ENCODE measurements around the gene GAS7. TPM values are rescaled to one million over a fixed set of nuclear protein-coding genes. Genes with fewer than 3 reads are reported as not detected.

GAS7 gene
- total RNA-seq, 1 donor from 2014 or later = 47.7 TPM

DNA sequence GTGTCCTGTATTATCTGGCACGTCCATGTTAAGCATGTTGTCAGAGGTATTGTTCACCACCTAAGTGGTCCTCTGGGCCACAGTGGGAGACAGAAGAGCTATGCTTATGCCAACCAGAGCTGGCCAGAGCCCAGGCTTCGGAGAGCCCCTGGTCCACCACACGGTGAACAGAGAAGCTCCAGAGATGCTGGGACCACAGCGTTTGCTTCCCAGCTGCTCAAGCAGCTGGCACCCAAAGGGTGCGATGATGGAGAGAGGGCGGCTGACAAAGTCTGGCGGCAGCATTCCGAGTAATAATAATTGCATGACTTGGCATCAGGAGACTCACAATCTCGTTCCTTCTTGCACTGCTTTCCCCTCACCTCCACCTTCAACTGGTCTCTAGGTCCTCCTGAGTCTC lies 257.6 kb downstream of the GAS7 start:
- H3K9me3 Mint-ChIP-seq = no peaks in the 10 kb centered on the region
- peaks cover 29% of the 10 kb centered on the region for H3K36me3 Mint-ChIP-seq
- H3K4me1 Mint-ChIP-seq = peaks cover 2% of the 10 kb centered on the region
- no peak overlapping the region for H3K4me3 Mint-ChIP-seq
- no peak for DNase-seq (ENCODE audit: low spot score in 2 of 2, unreplicated experiment in 2 of 2)
- TF ChIP-seq, protein P1, sequence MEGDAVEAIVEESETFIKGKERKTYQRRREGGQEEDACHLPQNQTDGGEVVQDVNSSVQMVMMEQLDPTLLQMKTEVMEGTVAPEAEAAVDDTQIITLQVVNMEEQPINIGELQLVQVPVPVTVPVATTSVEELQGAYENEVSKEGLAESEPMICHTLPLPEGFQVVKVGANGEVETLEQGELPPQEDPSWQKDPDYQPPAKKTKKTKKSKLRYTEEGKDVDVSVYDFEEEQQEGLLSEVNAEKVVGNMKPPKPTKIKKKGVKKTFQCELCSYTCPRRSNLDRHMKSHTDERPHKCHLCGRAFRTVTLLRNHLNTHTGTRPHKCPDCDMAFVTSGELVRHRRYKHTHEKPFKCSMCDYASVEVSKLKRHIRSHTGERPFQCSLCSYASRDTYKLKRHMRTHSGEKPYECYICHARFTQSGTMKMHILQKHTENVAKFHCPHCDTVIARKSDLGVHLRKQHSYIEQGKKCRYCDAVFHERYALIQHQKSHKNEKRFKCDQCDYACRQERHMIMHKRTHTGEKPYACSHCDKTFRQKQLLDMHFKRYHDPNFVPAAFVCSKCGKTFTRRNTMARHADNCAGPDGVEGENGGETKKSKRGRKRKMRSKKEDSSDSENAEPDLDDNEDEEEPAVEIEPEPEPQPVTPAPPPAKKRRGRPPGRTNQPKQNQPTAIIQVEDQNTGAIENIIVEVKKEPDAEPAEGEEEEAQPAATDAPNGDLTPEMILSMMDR (IDR thresholded peaks at IDR 0.05; ENCODE audit: unreplicated experiment) = no peak
- no peak overlapping the region for H3K27ac Mint-ChIP-seq
- no peaks in the 10 kb centered on the region for H3K27me3 Mint-ChIP-seq (ENCODE audit: low read depth)

DNA sequence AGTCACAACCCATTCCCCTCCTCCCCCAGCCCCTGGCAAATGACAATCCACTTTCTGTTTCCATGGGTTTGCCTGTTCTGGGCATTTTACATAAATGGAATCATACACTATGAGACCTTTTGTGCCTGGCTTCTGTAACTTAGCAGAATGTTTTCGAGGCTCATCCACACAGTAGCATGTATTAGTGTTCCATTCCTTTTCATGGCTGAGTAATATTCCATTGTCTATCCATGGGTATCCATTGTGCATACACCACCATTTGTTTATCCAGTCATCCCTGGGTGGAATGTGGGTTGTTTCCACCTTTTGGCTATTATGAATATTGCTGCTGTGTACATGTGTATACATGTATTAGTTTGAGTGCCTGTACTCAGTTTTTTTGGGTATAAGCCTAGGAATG lies 259.6 kb downstream of the GAS7 start:
- Mint-ChIP-seq H3K27ac (no peak overlapping the region), H3K36me3 (peaks cover 30% of the 10 kb centered on the region), H3K4me3 (no peak overlapping the region), H3K27me3 (ENCODE audit: low read depth) (no peaks in the 10 kb centered on the region), H3K4me1 (no peaks in the 10 kb centered on the region), H3K9me3 (no peaks in the 10 kb centered on the region)
- TF ChIP-seq, protein P1 (IDR thresholded peaks at IDR 0.05; ENCODE audit: unreplicated experiment) = no peak
- DNase-seq (ENCODE audit: low spot score in 2 of 2, unreplicated experiment in 2 of 2) = no peak

DNA sequence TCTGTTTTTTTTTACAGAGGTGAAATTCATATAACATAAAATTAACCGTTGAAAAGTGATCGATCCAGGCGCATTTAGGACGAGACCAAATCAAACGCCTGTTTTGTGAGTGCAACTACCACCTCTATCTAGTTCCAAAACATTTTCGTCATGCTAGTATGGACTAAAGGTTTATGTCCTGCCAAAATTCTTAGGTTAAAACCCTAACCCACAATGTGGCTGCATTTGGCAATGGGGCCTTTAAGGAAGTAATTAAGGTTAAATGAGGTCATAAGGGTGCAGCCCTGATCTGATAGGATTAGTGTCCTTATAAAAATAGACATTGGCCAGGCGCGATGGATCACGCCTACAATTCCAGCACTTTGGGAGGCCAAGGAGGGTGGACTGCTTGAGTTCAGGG lies 260.5 kb downstream of the GAS7 start:
- TF ChIP-seq, protein P1 (IDR thresholded peaks at IDR 0.05; ENCODE audit: unreplicated experiment) = no peak
- peaks cover 31% of the 10 kb centered on the region for H3K36me3 Mint-ChIP-seq
- no peaks in the 10 kb centered on the region for H3K9me3 Mint-ChIP-seq
- no peak for DNase-seq (ENCODE audit: low spot score in 2 of 2, unreplicated experiment in 2 of 2)
- H3K27ac Mint-ChIP-seq = no peak overlapping the region
- no peak overlapping the region for H3K4me3 Mint-ChIP-seq
- H3K4me1 Mint-ChIP-seq = no peaks in the 10 kb centered on the region
- no peaks in the 10 kb centered on the region for H3K27me3 Mint-ChIP-seq (ENCODE audit: low read depth)

DNA sequence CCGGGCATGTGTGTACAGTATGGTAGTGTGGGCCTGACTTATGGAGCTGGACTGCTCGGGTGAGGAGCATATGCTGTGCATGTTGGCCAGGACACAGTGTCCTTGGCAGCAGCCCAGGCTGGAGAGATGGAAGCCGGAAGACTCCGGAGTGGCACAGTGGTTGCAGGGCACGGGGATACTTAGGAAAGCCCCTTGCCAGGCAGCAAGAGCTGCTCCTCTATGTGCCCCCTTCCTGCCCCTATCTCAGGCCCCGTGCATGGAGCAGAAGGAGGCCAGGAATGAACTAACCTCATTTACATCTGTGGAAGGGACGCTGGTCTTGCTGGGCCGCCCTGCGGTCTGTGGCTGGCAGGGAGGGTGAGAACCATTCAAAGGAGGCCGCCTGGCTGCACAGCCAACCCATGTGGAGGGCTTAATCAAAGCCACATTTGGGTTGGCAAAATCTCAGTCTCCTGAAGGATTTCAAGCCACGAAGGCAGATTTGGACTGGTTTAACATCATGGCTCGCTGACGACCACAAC lies 261.1 kb downstream of the GAS7 start:
- Mint-ChIP-seq H3K4me1 (no peaks in the 10 kb centered on the region), H3K9me3 (no peaks in the 10 kb centered on the region), H3K27me3 (ENCODE audit: low read depth) (no peaks in the 10 kb centered on the region), H3K36me3 (peaks cover 26% of the 10 kb centered on the region), H3K27ac (no peak overlapping the region), H3K4me3 (no peak overlapping the region)
- DNase-seq (ENCODE audit: low spot score in 2 of 2, unreplicated experiment in 2 of 2) = no peak
- TF ChIP-seq, protein P1 (IDR thresholded peaks at IDR 0.05; ENCODE audit: unreplicated experiment) = no peak

DNA sequence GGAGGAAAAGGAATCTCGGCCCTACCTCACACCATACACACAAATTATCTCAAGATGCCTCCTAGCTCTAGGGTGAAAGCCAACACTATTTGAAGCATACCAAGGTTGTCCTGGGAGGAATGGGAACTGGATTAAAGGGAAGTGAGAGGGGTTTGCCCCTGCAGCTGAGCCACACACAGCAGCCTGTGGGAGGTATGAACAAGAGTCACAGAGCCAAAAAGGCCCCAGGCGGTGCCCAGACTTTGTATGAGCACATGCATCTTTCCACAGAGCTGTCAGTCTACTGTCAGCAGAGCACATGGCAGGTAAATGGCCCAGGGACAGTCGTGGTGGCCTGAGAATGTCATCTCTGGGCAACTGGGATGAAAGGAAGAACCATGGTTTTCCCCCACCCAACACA lies 262.3 kb downstream of the GAS7 start:
- TF ChIP-seq, protein P1 (IDR thresholded peaks at IDR 0.05; ENCODE audit: unreplicated experiment) = no peak
- no peaks in the 10 kb centered on the region for H3K27me3 Mint-ChIP-seq (ENCODE audit: low read depth)
- no peak for DNase-seq (ENCODE audit: low spot score in 2 of 2, unreplicated experiment in 2 of 2)
- H3K27ac Mint-ChIP-seq = no peak overlapping the region
- peaks cover 24% of the 10 kb centered on the region for H3K36me3 Mint-ChIP-seq
- H3K4me1 Mint-ChIP-seq = no peaks in the 10 kb centered on the region
- no peaks in the 10 kb centered on the region for H3K9me3 Mint-ChIP-seq
- no peak overlapping the region for H3K4me3 Mint-ChIP-seq

DNA sequence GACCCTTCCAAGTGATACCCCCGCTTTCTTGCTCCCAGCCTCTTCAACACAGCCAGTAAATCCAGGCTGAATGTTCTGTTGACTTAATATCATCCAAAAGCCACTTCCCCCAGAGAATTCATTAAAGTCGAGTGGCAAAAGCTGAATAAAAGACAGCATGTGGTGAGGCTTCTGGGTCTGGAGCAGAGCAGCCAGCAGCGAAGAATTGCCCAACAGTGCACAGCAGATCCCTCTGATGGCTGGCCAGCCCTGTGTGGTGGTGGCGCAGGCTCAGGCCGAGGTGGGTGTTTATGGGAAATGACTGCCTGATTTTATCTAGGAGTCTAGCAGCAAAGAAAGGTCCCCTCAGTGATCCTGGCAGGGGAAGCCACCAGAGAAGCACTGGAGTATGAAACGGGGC lies 263.0 kb downstream of the GAS7 start:
- TF ChIP-seq, protein P1 (IDR thresholded peaks at IDR 0.05; ENCODE audit: unreplicated experiment) = no peak
- peaks cover 21% of the 10 kb centered on the region for H3K36me3 Mint-ChIP-seq
- no peaks in the 10 kb centered on the region for H3K4me1 Mint-ChIP-seq
- H3K27me3 Mint-ChIP-seq (ENCODE audit: low read depth) = no peaks in the 10 kb centered on the region
- H3K27ac Mint-ChIP-seq = no peak overlapping the region
- no peak for DNase-seq (ENCODE audit: low spot score in 2 of 2, unreplicated experiment in 2 of 2)
- no peaks in the 10 kb centered on the region for H3K9me3 Mint-ChIP-seq
- H3K4me3 Mint-ChIP-seq = no peak overlapping the region
